Umbilical cord (tissue), 2 donors: Measurements from ENCODE around the gene DDX50. TPM values are rescaled to one million over a fixed set of nuclear protein-coding genes. Genes with fewer than 3 reads are reported as not detected.
A peak's percentile ranks its signal among the peaks of the same experiment; 100 is the strongest.

Experiments used
- DNase-seq: peaks from one replicate; pipeline ENCODE4 v3.0.0-alpha.2; 2015; ENCODE audit warnings: low spot score
- total RNA-seq: library from RNA; depleted of rRNA; stranded (reverse); fragments of >200 nt; gene quantifications from one replicate; pipeline ENCODE4 v1.2.3, GENCODE V29; 2014; ENCODE audit warnings: low replicate concordance; ENCODE audit not compliant: insufficient read depth

DDX50 gene
- total RNA-seq, 1 donor from 2014 or later, result 63.1 TPM

GRCh38 chr10:68981074-68981473, 80.0 kb downstream of the DDX50 start:
- DNase-seq, result no peak

GRCh38 chr10:68982389-68982788, 81.3 kb downstream of the DDX50 start:
- DNase-seq, result no peak

GRCh38 chr10:68987611-68988010, 86.5 kb downstream of the DDX50 start:
- peak; percentile 2 for DNase-seq

GRCh38 chr10:68988530-68989316, 87.6 kb downstream of the DDX50 start, which contains the start of gene KIFBP:
KIFBP (plus strand) TSS chr10:68988803; CDS start chr10:68988833, 30 bp downstream.
- DNase-seq, result peak; percentile 99

- DNase-seq, result peak; percentile 24
These were observed 88.3 kb downstream of the DDX50 start for GRCh38 chr10:68989317-68989990.

- peak; percentile 60 for DNase-seq
These were observed 91.7 kb downstream of the DDX50 start for GRCh38 chr10:68992636-68993440.

Other genes starting within 250 kb of the DDX50 start
- 69.3 TPM for gene CCAR1, start 180.1 kb upstream of the DDX50 start, total RNA-seq
- gene STOX1, start 73.8 kb upstream of the DDX50 start, total RNA-seq, result 0.24 TPM
- gene DDX21, start 54.9 kb downstream of the DDX50 start, total RNA-seq, result 33.5 TPM
- 23.6 TPM for gene KIFBP, start 87.5 kb downstream of the DDX50 start, total RNA-seq
- 57.1 TPM for gene SRGN, start 186.8 kb downstream of the DDX50 start, total RNA-seq
- 26.2 TPM for gene VPS26A, start 222.9 kb downstream of the DDX50 start, total RNA-seq